ENCODE results near the gene TMF1. TPM values are rescaled to one million over a fixed set of nuclear protein-coding genes. Genes with fewer than 3 reads are reported as not detected.

Gene TMF1
- total and polyA plus RNA-seq, 10 of the 15 experiments (the other 5 are each of a cell fraction or from before 2014, with no cell fraction given): 7.1 to 24.5 (median 18.6) TPM

DNA sequence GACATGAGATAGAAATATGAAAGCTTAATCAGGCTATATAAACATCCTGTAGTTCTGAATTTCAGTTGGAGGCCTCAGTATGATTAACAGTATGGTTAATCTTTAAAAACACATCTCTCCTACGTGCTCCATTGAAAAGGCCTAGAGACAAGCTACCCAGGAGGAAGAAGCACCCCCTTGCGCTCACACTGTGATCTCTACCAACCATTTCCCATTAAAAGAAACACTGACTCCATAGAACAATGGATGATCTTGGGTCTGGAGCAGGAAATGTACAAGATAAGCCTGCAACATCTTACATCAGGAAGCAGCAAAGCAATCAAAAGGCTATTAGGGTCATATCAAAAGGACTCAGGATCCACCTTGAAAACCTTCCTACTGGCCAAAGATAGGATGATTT, 35.2 kb downstream of the TMF1 start:
- POLR2A ChIA-PET: no interaction called here
- DNase-seq (ENCODE audit: low read depth, low spot score) (no peak), FAIRE-seq (no peak), ATAC-seq (no peak)
- WGBS (ENCODE audit: insufficient coverage, insufficient replicate concordance, low lambda C conversion rate, missing lambda C conversion rate): 100% methylated on average over 2 of the region's 2 CpGs
- H3K9ac ChIP-seq (ENCODE audit: control insufficient read depth, insufficient read depth, low read length): no peak overlapping the region
- TF ChIP-seq NR2C1 (IDR thresholded peaks at IDR 0.05) (no peak), ZBED1 (IDR thresholded peaks at IDR 0.05; ENCODE audit: borderline replicate concordance) (no peak), POLR2AphosphoS2 (IDR thresholded peaks at IDR 0.05; ENCODE audit: low read depth, low read length) (no peak), GATAD2B (conservative IDR thresholded peaks at IDR 0.05; ENCODE audit: low read depth) (no peak), ZNF274 (IDR thresholded peaks at IDR 0.05; ENCODE audit: insufficient read depth, insufficient read length) (no peak), CHD2 (IDR thresholded peaks at IDR 0.05; ENCODE audit: borderline replicate concordance, low read depth, low read length) (no peak), BCLAF1 (IDR thresholded peaks at IDR 0.05) (no peak), WRNIP1 (IDR thresholded peaks at IDR 0.05; ENCODE audit: borderline replicate concordance, low read depth, low read length) (no peak), SIN3A (IDR thresholded peaks at IDR 0.05; ENCODE audit: low read depth, low read length) (no peak), CREB1 (IDR thresholded peaks at IDR 0.05; ENCODE audit: low read depth) (no peak), RELA (IDR thresholded peaks at IDR 0.05; ENCODE audit: borderline replicate concordance, partially characterized antibody) (no peak), CEBPB (IDR thresholded peaks at IDR 0.05; ENCODE audit: borderline replicate concordance in 1 of 2, low read depth in 2 of 2, low read length in 2 of 2) (no peak)
- TF ChIP-seq, protein P1, sequence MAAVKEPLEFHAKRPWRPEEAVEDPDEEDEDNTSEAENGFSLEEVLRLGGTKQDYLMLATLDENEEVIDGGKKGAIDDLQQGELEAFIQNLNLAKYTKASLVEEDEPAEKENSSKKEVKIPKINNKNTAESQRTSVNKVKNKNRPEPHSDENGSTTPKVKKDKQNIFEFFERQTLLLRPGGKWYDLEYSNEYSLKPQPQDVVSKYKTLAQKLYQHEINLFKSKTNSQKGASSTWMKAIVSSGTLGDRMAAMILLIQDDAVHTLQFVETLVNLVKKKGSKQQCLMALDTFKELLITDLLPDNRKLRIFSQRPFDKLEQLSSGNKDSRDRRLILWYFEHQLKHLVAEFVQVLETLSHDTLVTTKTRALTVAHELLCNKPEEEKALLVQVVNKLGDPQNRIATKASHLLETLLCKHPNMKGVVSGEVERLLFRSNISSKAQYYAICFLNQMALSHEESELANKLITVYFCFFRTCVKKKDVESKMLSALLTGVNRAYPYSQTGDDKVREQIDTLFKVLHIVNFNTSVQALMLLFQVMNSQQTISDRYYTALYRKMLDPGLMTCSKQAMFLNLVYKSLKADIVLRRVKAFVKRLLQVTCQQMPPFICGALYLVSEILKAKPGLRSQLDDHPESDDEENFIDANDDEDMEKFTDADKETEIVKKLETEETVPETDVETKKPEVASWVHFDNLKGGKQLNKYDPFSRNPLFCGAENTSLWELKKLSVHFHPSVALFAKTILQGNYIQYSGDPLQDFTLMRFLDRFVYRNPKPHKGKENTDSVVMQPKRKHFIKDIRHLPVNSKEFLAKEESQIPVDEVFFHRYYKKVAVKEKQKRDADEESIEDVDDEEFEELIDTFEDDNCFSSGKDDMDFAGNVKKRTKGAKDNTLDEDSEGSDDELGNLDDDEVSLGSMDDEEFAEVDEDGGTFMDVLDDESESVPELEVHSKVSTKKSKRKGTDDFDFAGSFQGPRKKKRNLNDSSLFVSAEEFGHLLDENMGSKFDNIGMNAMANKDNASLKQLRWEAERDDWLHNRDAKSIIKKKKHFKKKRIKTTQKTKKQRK (IDR thresholded peaks at IDR 0.05; ENCODE audit: low read depth, low read length): no peak
- RAD21 ChIA-PET (ENCODE audit: unreplicated experiment): no interaction called here
- in situ Hi-C loops (cut with MboI) (no loop called here), intact Hi-C loops (cut with micrococcal nuclease; ENCODE audit: unreplicated experiment) (loop anchor here (10.0 kb wide), 1 partner anchor 288 kb away; no protein-coding TSS in a partner anchor)
- no peaks in the 10 kb centered on the region for H4K20me1 ChIP-seq (ENCODE audit: control insufficient read depth, insufficient read depth)
- SMC1A ChIA-PET (ENCODE audit: uncharacterized antibody, unreplicated experiment): interaction anchor here (0.8 to 2.0 kb wide), 3 partner anchors 9 to 305 kb away, joined by 3 to 6 read pairs (median 5); no protein-coding TSS in a partner anchor
- H3K27ac ChIP-seq (ENCODE audit: control insufficient read depth, insufficient read depth): no peak overlapping the region
- CTCF ChIA-PET: no interaction called here
- H3K4me2 ChIP-seq (ENCODE audit: control insufficient read depth, insufficient read depth): no peak overlapping the region
- no peaks in the 10 kb centered on the region for H3K27me3 ChIP-seq (replicated peaks in 1 of 2; ENCODE audit: control insufficient read depth in 2 of 2, insufficient read depth in 2 of 2, low read length in 1 of 2)
- BruUV-seq (replicated peaks): no TSS peak
- 0 out of 4 replicates have a peak, but pooled peaks cover 0 to 2% of the 10 kb centered on the region in 2 experiments for H3K36me3 ChIP-seq (ENCODE audit: control insufficient read depth in 2 of 2, insufficient read depth in 2 of 2, low read length in 1 of 2)
- peaks cover 7% of the 10 kb centered on the region; the same call in 1 of the 2 replicates for H3K4me1 ChIP-seq (ENCODE audit: control insufficient read depth, insufficient read depth, low read length)
- no peak overlapping the region for H3K4me3 ChIP-seq
- no peak overlapping the region for H2AFZ ChIP-seq (ENCODE audit: control insufficient read depth, low read depth, low read length)
- H3K9me3 ChIP-seq (replicated peaks; ENCODE audit: control insufficient read depth, insufficient read depth, low read length): no peaks in the 10 kb centered on the region
- no peaks in the 10 kb centered on the region for H3K79me2 ChIP-seq (ENCODE audit: control insufficient read depth, insufficient read depth, low read length)

Measured in GM12878 (cell line).